Smooth muscle cell (in vitro differentiated cells): Measurements from ENCODE around the gene PRKCH. TPM values are rescaled to one million over a fixed set of nuclear protein-coding genes. Genes with fewer than 3 reads are reported as not detected.

Experiments
- DNase-seq: peaks from one replicate; lab custom pipeline; 2025; ENCODE audit not compliant: unreplicated experiment; lab: John Stamatoyannopoulos, UW
- H2AFZ ChIP-seq: fragments of 200-600 bp; sonication (generic); 2 replicates; pipeline ENCODE4 v1.6.0; 2016; ENCODE audit warnings: antibody characterized with exemption, low read depth, mild to moderate bottlenecking
- H3F3A ChIP-seq: fragments of 200-600 bp; sonication (generic); 2 replicates; pipeline ENCODE4 v1.6.0; 2017; ENCODE audit warnings: antibody characterized with exemption, low read depth
- H3K27ac ChIP-seq: fragments of 200-600 bp; sonication (generic); 2 replicates; pipeline ENCODE4 v1.5.1; 2016; ENCODE audit warnings: low read depth, mild to moderate bottlenecking
- H3K27me3 ChIP-seq: fragments of 200-600 bp; sonication (generic); 2 replicates; pipeline ENCODE4 v1.6.1; 2016; ENCODE audit warnings: low read depth, mild to moderate bottlenecking
- H3K36me3 ChIP-seq: fragments of 200-600 bp; sonication (generic); 2 replicates; pipeline ENCODE4 v1.5.1; 2016; ENCODE audit warnings: low read depth
- H3K4me1 ChIP-seq: fragments of 200-600 bp; sonication (generic); 2 replicates; pipeline ENCODE4 v1.5.1; 2016; ENCODE audit warnings: low read depth
- H3K4me2 ChIP-seq: fragments of 200-600 bp; sonication (generic); 2 replicates; pipeline ENCODE4 v1.6.0; 2016; ENCODE audit warnings: mild to moderate bottlenecking
- H3K4me3 ChIP-seq: fragments of 200-600 bp; sonication (generic); 2 replicates; pipeline ENCODE4 v1.5.1; 2016; ENCODE audit warnings: mild to moderate bottlenecking
- H3K79me2 ChIP-seq: fragments of 200-600 bp; sonication (generic); 2 replicates; pipeline ENCODE4 v1.6.0; 2016; ENCODE audit warnings: low read depth, mild to moderate bottlenecking
- H3K9ac ChIP-seq: fragments of 200-600 bp; sonication (generic); 2 replicates; pipeline ENCODE4 v1.6.0; 2016; ENCODE audit warnings: low read depth
- H3K9me3 ChIP-seq: fragments of 200-600 bp; sonication (generic); replicated peaks from 2 replicates; pipeline ENCODE4 v1.5.1; 2016; ENCODE audit warnings: low read depth
- H4K20me1 ChIP-seq: fragments of 200-600 bp; sonication (generic); 2 replicates; pipeline ENCODE4 v1.6.0; 2016; ENCODE audit warnings: low read depth
- CTCF ChIP-seq: fragments of 200-600 bp; sonication (generic); IDR thresholded peaks from 2 replicates; pipeline ENCODE4 v1.5.1; 2017; ENCODE audit warnings: borderline replicate concordance, mild to moderate bottlenecking, antibody characterized with exemption; ENCODE audit not compliant: insufficient read depth, poor library complexity, severe bottlenecking
- WGBS: methylation state at CpG from one replicate; pipeline ENCODE4 v1.1.7; 2016; ENCODE audit warnings: low lambda C conversion rate; 5-methylcytosine and 5-hydroxymethylcytosine counted together
- polyA plus RNA-seq: library from polyadenylated mRNA; unstranded; fragments of >200 nt; fragmentation: Nextera tagmentation; extraction: Ambion mirVana; gene quantifications from 2 replicates; pipeline ENCODE4 v1.2.1, GENCODE V29; 2016
- total RNA-seq: library from RNA; depleted of rRNA; stranded (reverse); fragments of >200 nt; gene quantifications from 2 replicates; pipeline ENCODE4 v1.2.3, GENCODE V29; 2014

PRKCH gene
- total and polyA plus RNA-seq, 2 experiments from 2014 or later: 1.5 to 7.6 TPM

DNA sequence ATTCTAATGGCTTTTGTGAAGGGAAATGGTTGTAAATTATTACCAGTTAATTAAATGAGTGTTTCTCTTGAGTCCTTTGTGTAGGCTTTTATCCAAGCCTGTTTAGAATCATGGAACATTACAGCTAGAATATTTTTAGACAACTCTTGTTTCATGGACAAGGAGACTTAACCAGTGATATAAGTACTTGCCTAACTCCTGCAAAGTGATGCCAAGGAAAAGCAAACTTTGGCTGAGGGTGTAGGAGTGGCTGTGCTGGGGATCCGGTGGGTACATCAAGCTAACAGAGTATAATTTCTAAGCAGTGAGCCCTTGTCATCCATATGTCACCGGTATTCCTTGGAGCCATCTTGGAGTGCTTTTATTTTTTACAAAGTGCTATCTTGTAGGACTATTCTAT lies 61.5 kb downstream of the PRKCH start:
- no peaks in the 10 kb centered on the region for H3K27me3 ChIP-seq
- H3K9ac ChIP-seq: no peak overlapping the region
- H3K9me3 ChIP-seq: no peaks in the 10 kb centered on the region
- H3K4me2 ChIP-seq: no peak overlapping the region
- no peak for DNase-seq
- H3K4me1 ChIP-seq: no peaks in the 10 kb centered on the region
- H3K36me3 ChIP-seq: no peaks in the 10 kb centered on the region
- no peak for TF ChIP-seq CTCF
- no peaks in the 10 kb centered on the region for H3K79me2 ChIP-seq
- no peaks in the 10 kb centered on the region for H3F3A ChIP-seq
- no peaks in the 10 kb centered on the region for H4K20me1 ChIP-seq
- H3K27ac ChIP-seq: no peak overlapping the region
- no peak overlapping the region for H2AFZ ChIP-seq
- 98% methylated on average over 2 of the region's 2 CpGs for WGBS
- no peak overlapping the region for H3K4me3 ChIP-seq

- Histone ChIP-seq H3K27ac (no peak overlapping the region), H3K4me2 (no peak overlapping the region), H3K27me3 (no peaks in the 10 kb centered on the region), H3K79me2 (no peaks in the 10 kb centered on the region), H4K20me1 (no peaks in the 10 kb centered on the region), H2AFZ (no peak overlapping the region), H3K4me1 (no peaks in the 10 kb centered on the region), H3K36me3 (no peaks in the 10 kb centered on the region), H3K9ac (no peak overlapping the region), H3F3A (no peaks in the 10 kb centered on the region), H3K4me3 (no peak overlapping the region), H3K9me3 (no peaks in the 10 kb centered on the region)
- no peak for TF ChIP-seq CTCF
- WGBS: 72% methylated on average over 6 of the region's 6 CpGs
- DNase-seq: no peak
These were observed 63.8 kb downstream of the PRKCH start for GRCh38 chr14:61385002-61385685.

DNA sequence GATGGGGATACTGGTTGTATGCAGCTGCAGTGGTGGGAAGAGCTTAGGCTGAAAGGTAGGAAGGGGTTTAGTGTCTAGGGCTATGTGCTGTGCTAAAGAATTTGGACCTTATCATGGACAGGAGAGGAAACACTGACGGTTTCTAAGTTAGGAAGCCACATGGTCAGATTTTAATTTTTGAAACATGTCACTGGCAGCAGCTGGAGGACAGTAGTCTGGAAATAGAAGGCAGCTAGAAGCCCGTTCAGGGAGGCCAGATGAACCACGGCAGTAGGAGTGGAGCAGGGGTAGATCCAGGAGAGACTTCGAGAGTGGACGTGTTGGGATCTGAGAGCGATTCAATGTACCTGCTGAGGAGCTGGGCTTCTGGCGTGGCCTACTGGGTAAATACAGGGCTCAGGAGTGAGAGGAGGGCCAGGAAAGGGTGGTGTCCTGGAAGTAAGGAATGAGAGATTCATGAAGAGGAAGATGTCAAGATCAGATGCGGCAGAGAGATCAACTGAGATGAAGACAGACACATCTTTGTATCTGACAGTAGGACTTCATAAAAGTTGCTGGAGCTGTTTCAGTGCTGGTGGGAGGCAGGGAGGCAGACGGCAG lies 64.9 kb downstream of the PRKCH start:
- WGBS: 90% methylated on average over 9 of the region's 9 CpGs
- TF ChIP-seq CTCF: no peak
- Histone ChIP-seq H2AFZ (no peak overlapping the region), H3K4me1 (no peaks in the 10 kb centered on the region), H3K4me3 (no peak overlapping the region), H3F3A (no peaks in the 10 kb centered on the region), H3K4me2 (no peak overlapping the region), H3K36me3 (no peaks in the 10 kb centered on the region), H3K79me2 (no peaks in the 10 kb centered on the region), H3K27ac (no peak overlapping the region), H3K9ac (no peak overlapping the region), H3K9me3 (no peaks in the 10 kb centered on the region), H4K20me1 (no peaks in the 10 kb centered on the region), H3K27me3 (no peaks in the 10 kb centered on the region)
- no peak for DNase-seq

GRCh38 chr14:61387076-61387475 lies 65.7 kb downstream of the PRKCH start:
- no peaks in the 10 kb centered on the region for H3K36me3 ChIP-seq
- WGBS: 84% methylated on average over 4 of the region's 4 CpGs

More at GRCh38 chr14:61387076-61387475, 65.7 kb downstream of the PRKCH start:
- H3K27me3 ChIP-seq: no peaks in the 10 kb centered on the region
- H3K27ac ChIP-seq: no peak overlapping the region
- no peaks in the 10 kb centered on the region for H3K4me1 ChIP-seq
- H2AFZ ChIP-seq: no peak overlapping the region
- H4K20me1 ChIP-seq: no peaks in the 10 kb centered on the region
- no peak for DNase-seq
- H3K4me3 ChIP-seq: no peak overlapping the region
- H3F3A ChIP-seq: no peaks in the 10 kb centered on the region
- H3K4me2 ChIP-seq: no peak overlapping the region
- no peak for TF ChIP-seq CTCF
- no peaks in the 10 kb centered on the region for H3K79me2 ChIP-seq
- no peak overlapping the region for H3K9ac ChIP-seq
- no peaks in the 10 kb centered on the region for H3K9me3 ChIP-seq
